ENCODE data around the gene TSHZ2. TPM values are rescaled to one million over a fixed set of nuclear protein-coding genes. Genes with fewer than 3 reads are reported as not detected.
"Not testable (repeated sequence)": the region's sequence is repeated elsewhere in the genome, so short reads cannot be mapped to it uniquely, and the experiment has no call there.

TSHZ2 gene
- total and polyA plus RNA-seq, 2 donors (not counting 1 experiment from before 2014, with no cell fraction given) = 1.00 to 5.7 TPM

- TF ChIP-seq CTCF (IDR thresholded peaks at IDR 0.05) (no peak), EZH2 (IDR thresholded peaks at IDR 0.05; ENCODE audit: borderline replicate concordance, insufficient read depth, low read depth, low read length, poor library complexity, severe bottlenecking) (no peak)
- H3K27me3 ChIP-seq (replicated peaks in 1 of 4; ENCODE audit: control extremely low read depth in 1 of 4, control insufficient read depth in 3 of 4, insufficient read depth in 4 of 4, low read length in 3 of 4) = peaks cover 0 to 4% (median 2%) of the 10 kb centered on the region in 4 experiments
- no peak overlapping the region for H3K9ac ChIP-seq (ENCODE audit: low read length)
- ChIA-PET POLR2A (no interaction called here), CTCF (no interaction called here)
- no peaks in the 10 kb centered on the region for H4K20me1 ChIP-seq (ENCODE audit: control insufficient read depth, insufficient read depth, low read length, poor library complexity, severe bottlenecking)
- Mint-ChIP-seq H3K27ac (no peak overlapping the region), H3K4me3 (no peak overlapping the region), H3K4me1 (no peaks in the 10 kb centered on the region), H3K27me3 (peaks cover 6% of the 10 kb centered on the region), H3K9me3 (ENCODE audit: insufficient read depth) (no peaks in the 10 kb centered on the region)
- DNase-seq = no peak
- H3K4me1 ChIP-seq (ENCODE audit: control insufficient read depth in 2 of 2, insufficient read depth in 2 of 2, low read length in 2 of 2) = no peaks in the 10 kb centered on the region
- H3K36me3 ChIP-seq (replicated peaks in 1 of 2; ENCODE audit: control extremely low read depth in 1 of 2, control insufficient read depth in 1 of 2, extremely low read depth in 1 of 2, insufficient read depth in 2 of 2, low read length in 1 of 2) = no peaks in the 10 kb centered on the region
- WGBS (ENCODE audit: insufficient coverage) = 92% methylated on average over 2 of the region's 5 CpGs
- H3K4me3 ChIP-seq (ENCODE audit: control extremely low read depth in 1 of 5, extremely low read depth in 1 of 5, insufficient read depth in 1 of 5, low read depth in 2 of 5, low read length in 4 of 5) = no peak overlapping the region
- H3K27ac ChIP-seq (ENCODE audit: low read length in 2 of 2) = no peak overlapping the region
- intact Hi-C loops (cut with micrococcal nuclease) = no loop called here
- no peaks in the 10 kb centered on the region for H3K79me2 ChIP-seq (ENCODE audit: control insufficient read depth, insufficient read depth, low read length)
- no peak for ATAC-seq (ENCODE audit: low read depth)
- no peak overlapping the region for H2AFZ ChIP-seq (ENCODE audit: insufficient read depth, low read depth, low read length, poor library complexity, severe bottlenecking)
- H3K9me3 ChIP-seq (ENCODE audit: control extremely low read depth in 1 of 3, control insufficient read depth in 2 of 3, insufficient read depth in 1 of 3, low read length in 2 of 3) = peaks cover 0 to 2% (median 0%) of the 10 kb centered on the region in 3 donors
- H3K4me2 ChIP-seq (replicated peaks; ENCODE audit: low read depth, low read length, poor library complexity, severe bottlenecking) = no peak overlapping the region
Observed at GRCh38 chr20:53321596-53321995, 349.4 kb downstream of the TSHZ2 start.

GRCh38 chr20:53322651-53323050 lies 350.5 kb downstream of the TSHZ2 start:
- Histone ChIP-seq H3K4me2 (replicated peaks; ENCODE audit: low read depth, low read length, poor library complexity, severe bottlenecking) (no peak overlapping the region), H3K27me3 (replicated peaks in 1 of 4; ENCODE audit: control extremely low read depth in 1 of 4, control insufficient read depth in 3 of 4, insufficient read depth in 4 of 4, low read length in 3 of 4) (peaks cover 0 to 4% (median 2%) of the 10 kb centered on the region in 4 experiments), H3K36me3 (replicated peaks in 1 of 2; ENCODE audit: control extremely low read depth in 1 of 2, control insufficient read depth in 1 of 2, extremely low read depth in 1 of 2, insufficient read depth in 2 of 2, low read length in 1 of 2) (no peaks in the 10 kb centered on the region), H2AFZ (ENCODE audit: insufficient read depth, low read depth, low read length, poor library complexity, severe bottlenecking) (no peak overlapping the region), H4K20me1 (ENCODE audit: control insufficient read depth, insufficient read depth, low read length, poor library complexity, severe bottlenecking) (no peaks in the 10 kb centered on the region), H3K4me1 (ENCODE audit: control insufficient read depth in 2 of 2, insufficient read depth in 2 of 2, low read length in 2 of 2) (no peaks in the 10 kb centered on the region), H3K79me2 (ENCODE audit: control insufficient read depth, insufficient read depth, low read length) (no peaks in the 10 kb centered on the region), H3K9ac (ENCODE audit: low read length) (no peak overlapping the region), H3K9me3 (ENCODE audit: control extremely low read depth in 1 of 3, control insufficient read depth in 2 of 3, insufficient read depth in 1 of 3, low read length in 2 of 3) (peaks cover 0 to 2% (median 0%) of the 10 kb centered on the region in 3 donors), H3K27ac (ENCODE audit: low read length in 2 of 2) (no peak overlapping the region), H3K4me3 (ENCODE audit: control extremely low read depth in 1 of 5, extremely low read depth in 1 of 5, insufficient read depth in 1 of 5, low read depth in 2 of 5, low read length in 4 of 5) (no peak overlapping the region)
- no peak for TF ChIP-seq CTCF (IDR thresholded peaks at IDR 0.05)
- TF ChIP-seq EZH2 (IDR thresholded peaks at IDR 0.05; ENCODE audit: borderline replicate concordance, insufficient read depth, low read depth, low read length, poor library complexity, severe bottlenecking) = no peak
- H3K9me3 Mint-ChIP-seq (ENCODE audit: insufficient read depth) = no peaks in the 10 kb centered on the region
- CTCF ChIA-PET = interaction anchor here (0.7 to 1.5 kb wide), 3 partner anchors 593 to 1938 kb away, joined by 3 to 4 read pairs (median 3); no protein-coding TSS in a partner anchor
- no CpG with 5 or more reads among the region's 3 CpGs for WGBS (ENCODE audit: insufficient coverage)
- H3K4me1 Mint-ChIP-seq = no peaks in the 10 kb centered on the region
- H3K27ac Mint-ChIP-seq = no peak overlapping the region
- intact Hi-C loops (cut with micrococcal nuclease) = no loop called here
- ATAC-seq (ENCODE audit: low read depth) (no peak), DNase-seq (no peak)
- POLR2A ChIA-PET = no interaction called here
- peaks cover 10% of the 10 kb centered on the region for H3K27me3 Mint-ChIP-seq
- no peak overlapping the region for H3K4me3 Mint-ChIP-seq

- H3K4me2 ChIP-seq (replicated peaks; ENCODE audit: low read depth, low read length, poor library complexity, severe bottlenecking); H3K79me2 ChIP-seq (ENCODE audit: control insufficient read depth, insufficient read depth, low read length); DNase-seq; H3K4me1 ChIP-seq (ENCODE audit: control insufficient read depth in 2 of 2, insufficient read depth in 2 of 2, low read length in 2 of 2); H3K9me3 ChIP-seq (ENCODE audit: control extremely low read depth in 1 of 3, control insufficient read depth in 2 of 3, insufficient read depth in 1 of 3, low read length in 2 of 3); POLR2A ChIA-PET; H3K4me3 ChIP-seq (ENCODE audit: control extremely low read depth in 1 of 5, extremely low read depth in 1 of 5, insufficient read depth in 1 of 5, low read depth in 2 of 5, low read length in 4 of 5); H3K27me3 ChIP-seq (replicated peaks in 1 of 4; ENCODE audit: control extremely low read depth in 1 of 4, control insufficient read depth in 3 of 4, insufficient read depth in 4 of 4, low read length in 3 of 4); H3K9me3 Mint-ChIP-seq (ENCODE audit: insufficient read depth); ATAC-seq (ENCODE audit: low read depth); H4K20me1 ChIP-seq (ENCODE audit: control insufficient read depth, insufficient read depth, low read length, poor library complexity, severe bottlenecking); H3K27ac ChIP-seq (ENCODE audit: low read length in 2 of 2); intact Hi-C loops (cut with micrococcal nuclease); H3K9ac ChIP-seq (ENCODE audit: low read length); H3K36me3 ChIP-seq (replicated peaks in 1 of 2; ENCODE audit: control extremely low read depth in 1 of 2, control insufficient read depth in 1 of 2, extremely low read depth in 1 of 2, insufficient read depth in 2 of 2, low read length in 1 of 2); H2AFZ ChIP-seq (ENCODE audit: insufficient read depth, low read depth, low read length, poor library complexity, severe bottlenecking); H3K4me3 Mint-ChIP-seq; H3K4me1 Mint-ChIP-seq; H3K27ac Mint-ChIP-seq: not testable (repeated sequence)
- CTCF ChIA-PET = interaction anchor here (1.5 kb wide), 1 partner anchor 592 kb away, joined by 3 read pairs; no protein-coding TSS in a partner anchor
- peaks cover 11% of the 10 kb centered on the region for H3K27me3 Mint-ChIP-seq
- 81% methylated on average over 2 of the region's 6 CpGs for WGBS (ENCODE audit: insufficient coverage)
Observed at GRCh38 chr20:53323460-53323859, 351.3 kb downstream of the TSHZ2 start.
